Measurements from ENCODE around the gene ALDH3B2. TPM values are rescaled to one million over a fixed set of nuclear protein-coding genes. Genes with fewer than 3 reads are reported as not detected.

ALDH3B2 gene
- total and polyA plus RNA-seq, 2 of the 8 experiments (the other 6 are each of a cell fraction or from before 2014, with no cell fraction given), result not detected

DNA sequence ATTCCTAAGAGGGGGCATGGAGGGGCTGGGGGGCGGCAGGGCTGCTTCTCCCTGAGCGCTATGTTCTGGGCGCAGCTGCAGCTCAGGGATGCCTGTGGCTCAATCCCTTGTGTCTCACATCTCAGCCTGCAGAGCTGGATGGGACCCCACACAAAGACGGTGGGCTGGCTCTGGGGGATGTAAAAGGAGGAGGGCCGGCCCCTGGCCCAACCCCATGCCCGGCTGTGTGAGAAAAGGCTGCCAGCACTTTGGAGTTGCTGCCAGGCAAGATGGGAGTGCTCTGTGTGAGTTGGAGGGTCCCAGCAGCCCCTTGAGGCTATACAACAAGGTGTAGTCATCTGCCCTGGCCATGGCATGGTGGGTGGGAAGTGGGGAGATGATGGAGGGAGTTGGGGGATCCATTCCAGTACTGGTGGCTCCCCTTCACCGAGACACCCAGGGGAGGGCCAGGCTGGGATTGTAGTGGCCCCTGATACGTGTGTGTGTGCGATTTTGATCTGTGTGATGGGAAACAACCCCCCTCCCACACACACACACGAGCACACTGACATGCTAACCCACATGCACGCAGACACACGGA, 33.6 kb downstream of the ALDH3B2 start (continued):
- TF ChIP-seq, protein P1, sequence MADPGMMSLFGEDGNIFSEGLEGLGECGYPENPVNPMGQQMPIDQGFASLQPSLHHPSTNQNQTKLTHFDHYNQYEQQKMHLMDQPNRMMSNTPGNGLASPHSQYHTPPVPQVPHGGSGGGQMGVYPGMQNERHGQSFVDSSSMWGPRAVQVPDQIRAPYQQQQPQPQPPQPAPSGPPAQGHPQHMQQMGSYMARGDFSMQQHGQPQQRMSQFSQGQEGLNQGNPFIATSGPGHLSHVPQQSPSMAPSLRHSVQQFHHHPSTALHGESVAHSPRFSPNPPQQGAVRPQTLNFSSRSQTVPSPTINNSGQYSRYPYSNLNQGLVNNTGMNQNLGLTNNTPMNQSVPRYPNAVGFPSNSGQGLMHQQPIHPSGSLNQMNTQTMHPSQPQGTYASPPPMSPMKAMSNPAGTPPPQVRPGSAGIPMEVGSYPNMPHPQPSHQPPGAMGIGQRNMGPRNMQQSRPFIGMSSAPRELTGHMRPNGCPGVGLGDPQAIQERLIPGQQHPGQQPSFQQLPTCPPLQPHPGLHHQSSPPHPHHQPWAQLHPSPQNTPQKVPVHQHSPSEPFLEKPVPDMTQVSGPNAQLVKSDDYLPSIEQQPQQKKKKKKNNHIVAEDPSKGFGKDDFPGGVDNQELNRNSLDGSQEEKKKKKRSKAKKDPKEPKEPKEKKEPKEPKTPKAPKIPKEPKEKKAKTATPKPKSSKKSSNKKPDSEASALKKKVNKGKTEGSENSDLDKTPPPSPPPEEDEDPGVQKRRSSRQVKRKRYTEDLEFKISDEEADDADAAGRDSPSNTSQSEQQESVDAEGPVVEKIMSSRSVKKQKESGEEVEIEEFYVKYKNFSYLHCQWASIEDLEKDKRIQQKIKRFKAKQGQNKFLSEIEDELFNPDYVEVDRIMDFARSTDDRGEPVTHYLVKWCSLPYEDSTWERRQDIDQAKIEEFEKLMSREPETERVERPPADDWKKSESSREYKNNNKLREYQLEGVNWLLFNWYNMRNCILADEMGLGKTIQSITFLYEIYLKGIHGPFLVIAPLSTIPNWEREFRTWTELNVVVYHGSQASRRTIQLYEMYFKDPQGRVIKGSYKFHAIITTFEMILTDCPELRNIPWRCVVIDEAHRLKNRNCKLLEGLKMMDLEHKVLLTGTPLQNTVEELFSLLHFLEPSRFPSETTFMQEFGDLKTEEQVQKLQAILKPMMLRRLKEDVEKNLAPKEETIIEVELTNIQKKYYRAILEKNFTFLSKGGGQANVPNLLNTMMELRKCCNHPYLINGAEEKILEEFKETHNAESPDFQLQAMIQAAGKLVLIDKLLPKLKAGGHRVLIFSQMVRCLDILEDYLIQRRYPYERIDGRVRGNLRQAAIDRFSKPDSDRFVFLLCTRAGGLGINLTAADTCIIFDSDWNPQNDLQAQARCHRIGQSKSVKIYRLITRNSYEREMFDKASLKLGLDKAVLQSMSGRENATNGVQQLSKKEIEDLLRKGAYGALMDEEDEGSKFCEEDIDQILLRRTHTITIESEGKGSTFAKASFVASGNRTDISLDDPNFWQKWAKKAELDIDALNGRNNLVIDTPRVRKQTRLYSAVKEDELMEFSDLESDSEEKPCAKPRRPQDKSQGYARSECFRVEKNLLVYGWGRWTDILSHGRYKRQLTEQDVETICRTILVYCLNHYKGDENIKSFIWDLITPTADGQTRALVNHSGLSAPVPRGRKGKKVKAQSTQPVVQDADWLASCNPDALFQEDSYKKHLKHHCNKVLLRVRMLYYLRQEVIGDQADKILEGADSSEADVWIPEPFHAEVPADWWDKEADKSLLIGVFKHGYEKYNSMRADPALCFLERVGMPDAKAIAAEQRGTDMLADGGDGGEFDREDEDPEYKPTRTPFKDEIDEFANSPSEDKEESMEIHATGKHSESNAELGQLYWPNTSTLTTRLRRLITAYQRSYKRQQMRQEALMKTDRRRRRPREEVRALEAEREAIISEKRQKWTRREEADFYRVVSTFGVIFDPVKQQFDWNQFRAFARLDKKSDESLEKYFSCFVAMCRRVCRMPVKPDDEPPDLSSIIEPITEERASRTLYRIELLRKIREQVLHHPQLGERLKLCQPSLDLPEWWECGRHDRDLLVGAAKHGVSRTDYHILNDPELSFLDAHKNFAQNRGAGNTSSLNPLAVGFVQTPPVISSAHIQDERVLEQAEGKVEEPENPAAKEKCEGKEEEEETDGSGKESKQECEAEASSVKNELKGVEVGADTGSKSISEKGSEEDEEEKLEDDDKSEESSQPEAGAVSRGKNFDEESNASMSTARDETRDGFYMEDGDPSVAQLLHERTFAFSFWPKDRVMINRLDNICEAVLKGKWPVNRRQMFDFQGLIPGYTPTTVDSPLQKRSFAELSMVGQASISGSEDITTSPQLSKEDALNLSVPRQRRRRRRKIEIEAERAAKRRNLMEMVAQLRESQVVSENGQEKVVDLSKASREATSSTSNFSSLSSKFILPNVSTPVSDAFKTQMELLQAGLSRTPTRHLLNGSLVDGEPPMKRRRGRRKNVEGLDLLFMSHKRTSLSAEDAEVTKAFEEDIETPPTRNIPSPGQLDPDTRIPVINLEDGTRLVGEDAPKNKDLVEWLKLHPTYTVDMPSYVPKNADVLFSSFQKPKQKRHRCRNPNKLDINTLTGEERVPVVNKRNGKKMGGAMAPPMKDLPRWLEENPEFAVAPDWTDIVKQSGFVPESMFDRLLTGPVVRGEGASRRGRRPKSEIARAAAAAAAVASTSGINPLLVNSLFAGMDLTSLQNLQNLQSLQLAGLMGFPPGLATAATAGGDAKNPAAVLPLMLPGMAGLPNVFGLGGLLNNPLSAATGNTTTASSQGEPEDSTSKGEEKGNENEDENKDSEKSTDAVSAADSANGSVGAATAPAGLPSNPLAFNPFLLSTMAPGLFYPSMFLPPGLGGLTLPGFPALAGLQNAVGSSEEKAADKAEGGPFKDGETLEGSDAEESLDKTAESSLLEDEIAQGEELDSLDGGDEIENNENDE (IDR thresholded peaks at IDR 0.05; ENCODE audit: insufficient replicate concordance, low read length), result no peak
- no peak for TF ChIP-seq BACH1 (IDR thresholded peaks at IDR 0.05; ENCODE audit: low read length)
- TF ChIP-seq EZH2 (IDR thresholded peaks at IDR 0.05; ENCODE audit: low read depth, low read length, severe bottlenecking), result no peak
- no peak for TF ChIP-seq CBX5 (IDR thresholded peaks at IDR 0.05; ENCODE audit: low read depth, low read length)
- TF ChIP-seq CTBP2 (IDR thresholded peaks at IDR 0.05; ENCODE audit: borderline replicate concordance, insufficient read depth, insufficient read length, low read length), result no peak
- no peak for TF ChIP-seq SP2 (IDR thresholded peaks at IDR 0.05; ENCODE audit: low read length)

Data from H1 (cell line).